HEK293 (cell line): ENCODE data around the gene REEP6.
A peak's percentile ranks its signal among the peaks of the same experiment; 100 is the strongest.

Source experiments
- EGR2 ChIP-seq: fragments of 450-650 bp; formaldehyde crosslinking; IDR thresholded peaks from 2 replicates; pipeline ENCODE4 v1.5.1; 2016; ENCODE audit warnings: low read depth, missing biosample characterization, missing genetic modification characterization
- MYNN ChIP-seq: fragments of 450-650 bp; formaldehyde crosslinking; IDR thresholded peaks from 2 replicates; pipeline ENCODE4 v1.5.1; 2016; ENCODE audit warnings: missing biosample characterization, missing genetic modification characterization, borderline replicate concordance
- PRDM6 ChIP-seq: fragments of 450-650 bp; formaldehyde crosslinking; IDR thresholded peaks from 2 replicates; pipeline ENCODE4 v1.5.1; 2017; ENCODE audit warnings: missing biosample characterization, missing genetic modification characterization
- ZBTB1 ChIP-seq: fragments of 450-650 bp; formaldehyde crosslinking; IDR thresholded peaks from 2 replicates; pipeline ENCODE4 v1.5.1; 2016; ENCODE audit warnings: missing biosample characterization, missing genetic modification characterization
- ZNF157 ChIP-seq: fragments of 450-650 bp; formaldehyde crosslinking; IDR thresholded peaks from 2 replicates; pipeline ENCODE4 v1.5.1; 2016; ENCODE audit warnings: missing biosample characterization, missing genetic modification characterization
- ZNF175 ChIP-seq: fragments of 450-650 bp; formaldehyde crosslinking; IDR thresholded peaks from 2 replicates; pipeline ENCODE4 v1.5.1; 2016; ENCODE audit warnings: missing biosample characterization, missing genetic modification characterization
- ZNF19 ChIP-seq: fragments of 450-650 bp; formaldehyde crosslinking; IDR thresholded peaks from 2 replicates; pipeline ENCODE4; 2016; ENCODE audit warnings: missing biosample characterization, missing genetic modification characterization, low read depth
- ZNF211 ChIP-seq: fragments of 450-650 bp; formaldehyde crosslinking; IDR thresholded peaks from 2 replicates; pipeline ENCODE4 v1.5.1; 2016; ENCODE audit warnings: low read depth, missing biosample characterization, missing genetic modification characterization
- ZNF214 ChIP-seq: fragments of 450-650 bp; formaldehyde crosslinking; IDR thresholded peaks from 2 replicates; pipeline ENCODE4 v1.5.1; 2017; ENCODE audit warnings: missing biosample characterization, mild to moderate bottlenecking, missing genetic modification characterization, borderline replicate concordance
- ZNF23 ChIP-seq: fragments of 450-650 bp; formaldehyde crosslinking; IDR thresholded peaks from 2 replicates; pipeline ENCODE4 v1.5.1; 2016; ENCODE audit warnings: missing biosample characterization, missing genetic modification characterization, borderline replicate concordance
- ZNF248 ChIP-seq: fragments of 450-650 bp; formaldehyde crosslinking; IDR thresholded peaks from 2 replicates; pipeline ENCODE4 v1.5.1; 2017; ENCODE audit warnings: missing biosample characterization, missing genetic modification characterization
- ZNF433 ChIP-seq: fragments of 450-650 bp; formaldehyde crosslinking; IDR thresholded peaks from 2 replicates; pipeline ENCODE4 v1.5.1; 2016; ENCODE audit warnings: missing biosample characterization, missing genetic modification characterization, low read depth
- ZNF510 ChIP-seq: fragments of 450-650 bp; formaldehyde crosslinking; IDR thresholded peaks from 2 replicates; pipeline ENCODE4 v1.5.1; 2018; ENCODE audit warnings: mild to moderate bottlenecking, missing genetic modification characterization, missing biosample characterization; ENCODE audit not compliant: insufficient replicate concordance
- ZNF580 ChIP-seq: fragments of 450-650 bp; formaldehyde crosslinking; IDR thresholded peaks from 2 replicates; pipeline ENCODE4 v1.5.1; 2016; ENCODE audit warnings: missing biosample characterization, missing genetic modification characterization
- ZNF624 ChIP-seq: fragments of 450-650 bp; formaldehyde crosslinking; IDR thresholded peaks from 2 replicates; pipeline ENCODE4 v1.5.1; 2017; ENCODE audit warnings: missing biosample characterization, missing genetic modification characterization
- ZNF639 ChIP-seq: fragments of 450-650 bp; formaldehyde crosslinking; IDR thresholded peaks from 2 replicates; pipeline ENCODE4 v1.5.1; 2016; ENCODE audit warnings: missing biosample characterization, missing genetic modification characterization
- ZNF658 ChIP-seq: fragments of 450-650 bp; formaldehyde crosslinking; IDR thresholded peaks from 2 replicates; pipeline ENCODE4; 2016; ENCODE audit warnings: missing biosample characterization, missing genetic modification characterization
- ZNF701 ChIP-seq: fragments of 450-650 bp; formaldehyde crosslinking; IDR thresholded peaks from 2 replicates; pipeline ENCODE4 v1.5.1; 2016; ENCODE audit warnings: missing biosample characterization, missing genetic modification characterization
- ZNF791 ChIP-seq: fragments of 450-650 bp; formaldehyde crosslinking; IDR thresholded peaks from 2 replicates; pipeline ENCODE4 v1.5.1; 2016; ENCODE audit warnings: missing biosample characterization, missing genetic modification characterization
- ZSCAN18 ChIP-seq: fragments of 450-650 bp; formaldehyde crosslinking; IDR thresholded peaks from 2 replicates; pipeline ENCODE4 v1.5.1; 2016; ENCODE audit warnings: missing biosample characterization, missing genetic modification characterization
- ZXDB ChIP-seq: fragments of 450-650 bp; formaldehyde crosslinking; IDR thresholded peaks from 2 replicates; pipeline ENCODE4 v1.5.1; 2016; ENCODE audit warnings: missing biosample characterization, missing genetic modification characterization
- TF ChIP-seq, protein P1 (sequence below): sonication (generic); formaldehyde crosslinking; IDR thresholded peaks from 2 replicates; pipeline ENCODE4 v1.8.1; 2022; ENCODE audit warnings: mild to moderate bottlenecking, moderate library complexity, missing genetic modification reagents
- TF ChIP-seq, protein P2 (sequence below): fragments of 450-650 bp; formaldehyde crosslinking; IDR thresholded peaks from 2 replicates; pipeline ENCODE4 v1.5.1; 2016; ENCODE audit warnings: missing biosample characterization, missing genetic modification characterization, borderline replicate concordance
- TF ChIP-seq, protein P3 (sequence below): fragments of 450-650 bp; formaldehyde crosslinking; conservative IDR thresholded peaks from 2 replicates; pipeline ENCODE4 v1.5.1; 2016; ENCODE audit warnings: low read depth, missing biosample characterization, missing genetic modification characterization

REEP6 gene

GRCh38 chr19:1503089-1503924 lies 12.3 kb downstream of the REEP6 start (continued):
- no peak for TF ChIP-seq ZNF624
- no peak for TF ChIP-seq ZNF23 (tag by site-specific recombination)
- TF ChIP-seq ZNF658 (tag by site-specific recombination): no peak
- no peak for TF ChIP-seq PRDM6 (tag by site-specific recombination)
- no peak for TF ChIP-seq ZNF701
- no peak for TF ChIP-seq ZNF248 (tag by site-specific recombination)
- no peak for TF ChIP-seq ZNF157 (tag by site-specific recombination)
- no peak for TF ChIP-seq ZNF211 (tag by site-specific recombination)
- TF ChIP-seq ZSCAN18 (tag by site-specific recombination): no peak
- no peak for TF ChIP-seq ZNF214
- TF ChIP-seq ZNF791: no peak
- TF ChIP-seq ZNF639 (tag by site-specific recombination): 0 out of 2 replicates have a peak, but pooled peaks have one; percentile 44
- TF ChIP-seq ZXDB (tag by site-specific recombination): peak; percentile 84
- TF ChIP-seq, protein P1, sequence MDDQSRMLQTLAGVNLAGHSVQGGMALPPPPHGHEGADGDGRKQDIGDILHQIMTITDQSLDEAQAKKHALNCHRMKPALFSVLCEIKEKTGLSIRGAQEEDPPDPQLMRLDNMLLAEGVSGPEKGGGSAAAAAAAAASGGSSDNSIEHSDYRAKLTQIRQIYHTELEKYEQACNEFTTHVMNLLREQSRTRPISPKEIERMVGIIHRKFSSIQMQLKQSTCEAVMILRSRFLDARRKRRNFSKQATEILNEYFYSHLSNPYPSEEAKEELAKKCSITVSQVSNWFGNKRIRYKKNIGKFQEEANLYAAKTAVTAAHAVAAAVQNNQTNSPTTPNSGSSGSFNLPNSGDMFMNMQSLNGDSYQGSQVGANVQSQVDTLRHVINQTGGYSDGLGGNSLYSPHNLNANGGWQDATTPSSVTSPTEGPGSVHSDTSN (CRISPR knock-in tag): no peak
- no peak for TF ChIP-seq ZNF19 (tag by site-specific recombination)
- TF ChIP-seq ZNF175 (tag by site-specific recombination): no peak
- TF ChIP-seq ZBTB1: no peak
- no peak for TF ChIP-seq ZNF580 (tag by site-specific recombination)
- TF ChIP-seq, protein P2, sequence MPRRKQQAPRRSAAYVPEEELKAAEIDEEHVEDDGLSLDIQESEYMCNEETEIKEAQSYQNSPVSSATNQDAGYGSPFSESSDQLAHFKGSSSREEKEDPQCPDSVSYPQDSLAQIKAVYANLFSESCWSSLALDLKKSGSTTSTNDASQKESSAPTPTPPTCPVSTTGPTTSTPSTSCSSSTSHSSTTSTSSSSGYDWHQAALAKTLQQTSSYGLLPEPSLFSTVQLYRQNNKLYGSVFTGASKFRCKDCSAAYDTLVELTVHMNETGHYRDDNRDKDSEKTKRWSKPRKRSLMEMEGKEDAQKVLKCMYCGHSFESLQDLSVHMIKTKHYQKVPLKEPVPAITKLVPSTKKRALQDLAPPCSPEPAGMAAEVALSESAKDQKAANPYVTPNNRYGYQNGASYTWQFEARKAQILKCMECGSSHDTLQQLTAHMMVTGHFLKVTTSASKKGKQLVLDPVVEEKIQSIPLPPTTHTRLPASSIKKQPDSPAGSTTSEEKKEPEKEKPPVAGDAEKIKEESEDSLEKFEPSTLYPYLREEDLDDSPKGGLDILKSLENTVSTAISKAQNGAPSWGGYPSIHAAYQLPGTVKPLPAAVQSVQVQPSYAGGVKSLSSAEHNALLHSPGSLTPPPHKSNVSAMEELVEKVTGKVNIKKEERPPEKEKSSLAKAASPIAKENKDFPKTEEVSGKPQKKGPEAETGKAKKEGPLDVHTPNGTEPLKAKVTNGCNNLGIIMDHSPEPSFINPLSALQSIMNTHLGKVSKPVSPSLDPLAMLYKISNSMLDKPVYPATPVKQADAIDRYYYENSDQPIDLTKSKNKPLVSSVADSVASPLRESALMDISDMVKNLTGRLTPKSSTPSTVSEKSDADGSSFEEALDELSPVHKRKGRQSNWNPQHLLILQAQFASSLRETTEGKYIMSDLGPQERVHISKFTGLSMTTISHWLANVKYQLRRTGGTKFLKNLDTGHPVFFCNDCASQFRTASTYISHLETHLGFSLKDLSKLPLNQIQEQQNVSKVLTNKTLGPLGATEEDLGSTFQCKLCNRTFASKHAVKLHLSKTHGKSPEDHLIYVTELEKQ: 0 out of 2 replicates have a peak, but pooled peaks have one; percentile 44
- TF ChIP-seq, protein P3, sequence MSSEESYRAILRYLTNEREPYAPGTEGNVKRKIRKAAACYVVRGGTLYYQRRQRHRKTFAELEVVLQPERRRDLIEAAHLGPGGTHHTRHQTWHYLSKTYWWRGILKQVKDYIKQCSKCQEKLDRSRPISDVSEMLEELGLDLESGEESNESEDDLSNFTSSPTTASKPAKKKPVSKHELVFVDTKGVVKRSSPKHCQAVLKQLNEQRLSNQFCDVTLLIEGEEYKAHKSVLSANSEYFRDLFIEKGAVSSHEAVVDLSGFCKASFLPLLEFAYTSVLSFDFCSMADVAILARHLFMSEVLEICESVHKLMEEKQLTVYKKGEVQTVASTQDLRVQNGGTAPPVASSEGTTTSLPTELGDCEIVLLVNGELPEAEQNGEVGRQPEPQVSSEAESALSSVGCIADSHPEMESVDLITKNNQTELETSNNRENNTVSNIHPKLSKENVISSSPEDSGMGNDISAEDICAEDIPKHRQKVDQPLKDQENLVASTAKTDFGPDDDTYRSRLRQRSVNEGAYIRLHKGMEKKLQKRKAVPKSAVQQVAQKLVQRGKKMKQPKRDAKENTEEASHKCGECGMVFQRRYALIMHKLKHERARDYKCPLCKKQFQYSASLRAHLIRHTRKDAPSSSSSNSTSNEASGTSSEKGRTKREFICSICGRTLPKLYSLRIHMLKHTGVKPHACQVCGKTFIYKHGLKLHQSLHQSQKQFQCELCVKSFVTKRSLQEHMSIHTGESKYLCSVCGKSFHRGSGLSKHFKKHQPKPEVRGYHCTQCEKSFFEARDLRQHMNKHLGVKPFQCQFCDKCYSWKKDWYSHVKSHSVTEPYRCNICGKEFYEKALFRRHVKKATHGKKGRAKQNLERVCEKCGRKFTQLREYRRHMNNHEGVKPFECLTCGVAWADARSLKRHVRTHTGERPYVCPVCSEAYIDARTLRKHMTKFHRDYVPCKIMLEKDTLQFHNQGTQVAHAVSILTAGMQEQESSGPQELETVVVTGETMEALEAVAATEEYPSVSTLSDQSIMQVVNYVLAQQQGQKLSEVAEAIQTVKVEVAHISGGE (tag by site-specific recombination): no peak
- peak; percentile 43 for TF ChIP-seq EGR2
- no peak for TF ChIP-seq ZNF433 (tag by site-specific recombination)
- TF ChIP-seq MYNN (tag by site-specific recombination): no peak
- no peak for TF ChIP-seq ZNF510 (tag by site-specific recombination)
